Measurements from ENCODE around the gene DZIP1.

DZIP1 gene

DNA sequence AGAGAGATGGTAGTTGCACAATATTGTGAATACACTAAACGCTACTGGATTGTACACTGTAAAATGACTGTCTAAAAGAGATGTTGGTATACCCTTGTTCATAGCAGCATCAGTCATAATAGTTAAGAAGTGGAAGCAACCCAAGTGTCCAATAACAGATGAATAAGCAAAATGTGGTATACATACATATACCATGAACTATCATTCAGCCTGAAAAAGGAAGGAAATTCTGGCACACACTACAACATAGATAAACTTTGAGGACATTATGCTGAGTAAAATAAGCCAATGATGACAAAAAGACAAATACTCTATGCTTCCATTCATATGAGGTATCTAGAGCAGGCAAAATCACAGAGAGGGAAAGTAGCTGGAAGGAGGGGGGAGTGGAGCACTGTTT is 16.0 kb downstream of the DZIP1 start:
- no peaks in the 10 kb centered on the region for H3K79me2 ChIP-seq (ENCODE audit: insufficient read depth, low read length)
- H3K4me3 ChIP-seq (ENCODE audit: insufficient read depth, low read length, poor library complexity, severe bottlenecking), result no peak overlapping the region
- H3K27me3 ChIP-seq (ENCODE audit: low read length), result no peaks in the 10 kb centered on the region
- no peaks in the 10 kb centered on the region for H3F3A ChIP-seq (ENCODE audit: insufficient read depth)
- TF ChIP-seq CTCF (IDR thresholded peaks at IDR 0.05; ENCODE audit: insufficient read depth, low read length, poor library complexity, severe bottlenecking), result no peak
- TF ChIP-seq EZH2phosphoT487 (conservative IDR thresholded peaks at IDR 0.05; ENCODE audit: low read length), result no peak
- H3K4me2 ChIP-seq (ENCODE audit: low read depth, low read length, poor library complexity, severe bottlenecking), result no peak overlapping the region
- H3K9me2 ChIP-seq (replicated peaks; ENCODE audit: insufficient read depth, low read length), result no peaks in the 10 kb centered on the region
- no peak overlapping the region for H3K27ac ChIP-seq (ENCODE audit: low read depth, low read length)
- H3K9me3 ChIP-seq (ENCODE audit: insufficient read depth, low read length), result no peaks in the 10 kb centered on the region
- no peaks in the 10 kb centered on the region for H3K36me3 ChIP-seq (ENCODE audit: low read length)
- H4K20me1 ChIP-seq (ENCODE audit: low read depth, low read length), result no peaks in the 10 kb centered on the region
- no peak overlapping the region for H2AFZ ChIP-seq (ENCODE audit: low read depth, low read length, severe bottlenecking)
- H3K9ac ChIP-seq (ENCODE audit: low read length), result no peak overlapping the region

- no peak overlapping the region for H3K4me2 ChIP-seq (ENCODE audit: low read depth, low read length, poor library complexity, severe bottlenecking)
- no peaks in the 10 kb centered on the region for H3K79me2 ChIP-seq (ENCODE audit: insufficient read depth, low read length)
- H2AFZ ChIP-seq (ENCODE audit: low read depth, low read length, severe bottlenecking), result no peak overlapping the region
- no peaks in the 10 kb centered on the region for H3K9me3 ChIP-seq (ENCODE audit: insufficient read depth, low read length)
- H3K27ac ChIP-seq (ENCODE audit: low read depth, low read length), result no peak overlapping the region
- TF ChIP-seq EZH2phosphoT487 (conservative IDR thresholded peaks at IDR 0.05; ENCODE audit: low read length) (no peak), CTCF (IDR thresholded peaks at IDR 0.05; ENCODE audit: insufficient read depth, low read length, poor library complexity, severe bottlenecking) (no peak)
- no peak overlapping the region for H3K4me3 ChIP-seq (ENCODE audit: insufficient read depth, low read length, poor library complexity, severe bottlenecking)
- no peaks in the 10 kb centered on the region for H3K36me3 ChIP-seq (ENCODE audit: low read length)
- H3K9ac ChIP-seq (ENCODE audit: low read length), result no peak overlapping the region
- no peaks in the 10 kb centered on the region for H3K27me3 ChIP-seq (ENCODE audit: low read length)
- H3K9me2 ChIP-seq (replicated peaks; ENCODE audit: insufficient read depth, low read length), result no peaks in the 10 kb centered on the region
- no peaks in the 10 kb centered on the region for H4K20me1 ChIP-seq (ENCODE audit: low read depth, low read length)
- no peaks in the 10 kb centered on the region for H3F3A ChIP-seq (ENCODE audit: insufficient read depth)
Observed at GRCh38 chr13:95627590-95627989, 16.9 kb downstream of the DZIP1 start.

GRCh38 chr13:95626768-95627167 is 17.7 kb downstream of the DZIP1 start:
- H3K9me2 ChIP-seq (replicated peaks; ENCODE audit: insufficient read depth, low read length), result no peaks in the 10 kb centered on the region
- no peaks in the 10 kb centered on the region for H3K36me3 ChIP-seq (ENCODE audit: low read length)
- no peak overlapping the region for H3K4me2 ChIP-seq (ENCODE audit: low read depth, low read length, poor library complexity, severe bottlenecking)
- H2AFZ ChIP-seq (ENCODE audit: low read depth, low read length, severe bottlenecking), result no peak overlapping the region
- H3K9me3 ChIP-seq (ENCODE audit: insufficient read depth, low read length), result no peaks in the 10 kb centered on the region
- no peaks in the 10 kb centered on the region for H3K79me2 ChIP-seq (ENCODE audit: insufficient read depth, low read length)
- no peak overlapping the region for H3K9ac ChIP-seq (ENCODE audit: low read length)
- TF ChIP-seq CTCF (IDR thresholded peaks at IDR 0.05; ENCODE audit: insufficient read depth, low read length, poor library complexity, severe bottlenecking) (no peak), EZH2phosphoT487 (conservative IDR thresholded peaks at IDR 0.05; ENCODE audit: low read length) (no peak)
- no peak overlapping the region for H3K27ac ChIP-seq (ENCODE audit: low read depth, low read length)
- no peak overlapping the region for H3K4me3 ChIP-seq (ENCODE audit: insufficient read depth, low read length, poor library complexity, severe bottlenecking)
- no peaks in the 10 kb centered on the region for H4K20me1 ChIP-seq (ENCODE audit: low read depth, low read length)
- H3K27me3 ChIP-seq (ENCODE audit: low read length), result no peaks in the 10 kb centered on the region
- H3F3A ChIP-seq (ENCODE audit: insufficient read depth), result no peaks in the 10 kb centered on the region

GRCh38 chr13:95624020-95624419 is 20.5 kb downstream of the DZIP1 start:
- peak; percentile 31 for TF ChIP-seq CTCF (IDR thresholded peaks at IDR 0.05; ENCODE audit: insufficient read depth, low read length, poor library complexity, severe bottlenecking)
- no peak for TF ChIP-seq EZH2phosphoT487 (conservative IDR thresholded peaks at IDR 0.05; ENCODE audit: low read length)
- no peak overlapping the region for H3K4me2 ChIP-seq (ENCODE audit: low read depth, low read length, poor library complexity, severe bottlenecking)
- no peak overlapping the region for H2AFZ ChIP-seq (ENCODE audit: low read depth, low read length, severe bottlenecking)
- no peaks in the 10 kb centered on the region for H3K79me2 ChIP-seq (ENCODE audit: insufficient read depth, low read length)
- no peak overlapping the region for H3K4me3 ChIP-seq (ENCODE audit: insufficient read depth, low read length, poor library complexity, severe bottlenecking)
- no peaks in the 10 kb centered on the region for H3K36me3 ChIP-seq (ENCODE audit: low read length)
- no peak overlapping the region for H3K9ac ChIP-seq (ENCODE audit: low read length)
- no peaks in the 10 kb centered on the region for H3K9me3 ChIP-seq (ENCODE audit: insufficient read depth, low read length)
- H3K27me3 ChIP-seq (ENCODE audit: low read length), result no peaks in the 10 kb centered on the region
- no peaks in the 10 kb centered on the region for H4K20me1 ChIP-seq (ENCODE audit: low read depth, low read length)
- H3K9me2 ChIP-seq (replicated peaks; ENCODE audit: insufficient read depth, low read length), result no peaks in the 10 kb centered on the region
- H3F3A ChIP-seq (ENCODE audit: insufficient read depth), result no peaks in the 10 kb centered on the region
- H3K27ac ChIP-seq (ENCODE audit: low read depth, low read length), result no peak overlapping the region

All from SU-DHL-6 (cell line).